SK-N-SH (cell line): ENCODE results near the gene ELMO1. TPM values are rescaled to one million over a fixed set of nuclear protein-coding genes. Genes with fewer than 3 reads are reported as not detected.

Source experiments
- CTCF ChIA-PET: fragments of 300-600, 350-600 bp; formaldehyde crosslinking; extraction: SDS; loops from one replicate; lab custom pipeline; 2021; lab: Yijun Ruan, JAX
- POLR2A ChIA-PET: fragments of 350-600 bp; sonication (Branson Sonifier 250); formaldehyde crosslinking; extraction: SDS; loops from one replicate; lab custom pipeline; 2020; ENCODE audit warnings: antibody characterized with exemption, inconsistent platforms; lab: Yijun Ruan, JAX
- DNase-seq: peaks from one replicate; pipeline ENCODE4 v3.0.0; 2012
- H2AFZ ChIP-seq: fragments of 200-600 bp; sonication (generic); 2 replicates; pipeline ENCODE4 v1.8.1; 2016; ENCODE audit warnings: antibody characterized with exemption, mild to moderate bottlenecking, low read depth
- H3F3A ChIP-seq: fragments of 200-600 bp; sonication (generic); replicated peaks from 2 replicates; pipeline ENCODE3; 2016; ENCODE audit warnings: antibody characterized with exemption, mild to moderate bottlenecking; ENCODE audit not compliant: insufficient read depth
- H3K27ac ChIP-seq, 2 experiments: fragments of 200-500 bp in 1 of 2; fragments of 200-600 bp in 1 of 2; sonication (Bioruptor generic) in 1 of 2; sonication (generic), shearing (Covaris generic) in 1 of 2; 2 replicates each; pipeline versions ENCODE4 v1.5.1 to v1.6.1; 2014 to 2016; ENCODE audit warnings: low read depth in 2 of 2, inconsistent platforms in 1 of 2, low read length in 1 of 2, mild to moderate bottlenecking in 1 of 2, mixed read lengths in 1 of 2
- H3K27me3 ChIP-seq: fragments of 200-600 bp; sonication (generic), shearing (Covaris generic); 2 replicates; pipeline ENCODE4 v1.6.1; 2016; ENCODE audit warnings: mixed run types; ENCODE audit not compliant: insufficient read depth
- H3K36me3 ChIP-seq, 2 experiments: fragments of 200-500 bp in 1 of 2; fragments of 200-600 bp in 1 of 2; sonication (Bioruptor generic) in 1 of 2; sonication (generic) in 1 of 2; replicated peaks in 1 of 2; 2 replicates each; pipeline versions ENCODE3 to v1.5.1; 2014 to 2016; ENCODE audit warnings: low read length in 1 of 2, mild to moderate bottlenecking in 1 of 2; ENCODE audit not compliant: insufficient read depth in 2 of 2, control insufficient read depth in 1 of 2
- H3K4me1 ChIP-seq, 2 experiments: fragments of 200-500 bp in 1 of 2; fragments of 200-600 bp in 1 of 2; sonication (Bioruptor generic) in 1 of 2; sonication (generic), shearing (Covaris generic) in 1 of 2; 2 replicates each; pipeline versions ENCODE4 v1.5.1 to v1.6.1; 2014 to 2016; ENCODE audit warnings: low read depth in 1 of 2, low read length in 1 of 2, mixed run types in 1 of 2; ENCODE audit not compliant: insufficient read depth in 2 of 2, control insufficient read depth in 1 of 2
- H3K4me2 ChIP-seq: fragments of 200-600 bp; sonication (generic), shearing (Covaris generic); 2 replicates; pipeline ENCODE4 v1.6.1; 2017; ENCODE audit warnings: mixed run types
- H3K4me3 ChIP-seq, 2 experiments: fragments of 200-500 bp in 1 of 2; fragments of 200-600 bp in 1 of 2; sonication (Bioruptor generic) in 1 of 2; sonication (generic), shearing (Covaris generic) in 1 of 2; 2 replicates each; pipeline versions ENCODE4 v1.5.1 to v1.8.1; 2014 to 2016; ENCODE audit warnings: low read depth in 2 of 2, inconsistent platforms in 1 of 2, low read length in 1 of 2, mild to moderate bottlenecking in 1 of 2, mixed read lengths in 1 of 2, moderate library complexity in 1 of 2
- H3K79me2 ChIP-seq: fragments of 200-600 bp; sonication (generic); 2 replicates; pipeline ENCODE4 v1.8.1; 2017; ENCODE audit warnings: mild to moderate bottlenecking; ENCODE audit not compliant: insufficient read depth
- H3K9ac ChIP-seq: fragments of 200-600 bp; sonication (generic); 2 replicates; pipeline ENCODE4 v1.6.1; 2017; ENCODE audit warnings: mixed run types
- H3K9me2 ChIP-seq: fragments of 200-600 bp; sonication (generic); 2 replicates; pipeline ENCODE4 v1.6.1; 2017; ENCODE audit warnings: mixed run types
- H3K9me3 ChIP-seq: fragments of 200-600 bp; sonication (generic); 2 replicates; pipeline ENCODE4 v1.6.1; 2017; ENCODE audit warnings: mixed run types, mild to moderate bottlenecking, moderate library complexity
- H4K20me1 ChIP-seq: fragments of 200-600 bp; sonication (generic); 2 replicates; pipeline ENCODE4 v1.6.1; 2017; ENCODE audit warnings: mild to moderate bottlenecking, mixed run types; ENCODE audit not compliant: insufficient read depth
- EP300 ChIP-seq, 2 experiments: IDR thresholded peaks; 2 replicates each; pipeline versions ENCODE4 v1.4.0 to v1.6.1; 2012; ENCODE audit warnings: borderline replicate concordance in 1 of 2, low read depth in 1 of 2, low read length in 1 of 2
- FOXJ3 ChIP-seq: sonication (generic); formaldehyde crosslinking; IDR thresholded peaks from 2 replicates; pipeline ENCODE4 v1.5.1; 2020; ENCODE audit warnings: mild to moderate bottlenecking, missing genetic modification reagents
- FOXM1 ChIP-seq: IDR thresholded peaks from 2 replicates; pipeline ENCODE4 v1.4.0; 2012; ENCODE audit warnings: low read depth, mild to moderate bottlenecking
- GATA2 ChIP-seq: sonication (generic); formaldehyde crosslinking; IDR thresholded peaks from 2 replicates; pipeline ENCODE4 v1.5.0; 2020; ENCODE audit warnings: mild to moderate bottlenecking, missing genetic modification reagents
- POLR2AphosphoS5 ChIP-seq: IDR thresholded peaks from 2 replicates; pipeline ENCODE4 v1.6.1; 2012; ENCODE audit warnings: low read depth, low read length
- RCOR1 ChIP-seq: fragments of 150-350 bp; IDR thresholded peaks from 2 replicates; pipeline ENCODE4 v1.6.1; 2017; ENCODE audit warnings: antibody characterized with exemption, low read length
- REST ChIP-seq: IDR thresholded peaks from 2 replicates; pipeline ENCODE4 v1.6.1; 2012; ENCODE audit warnings: mild to moderate bottlenecking, low read depth, low read length, moderate library complexity
- SMC3 ChIP-seq: IDR thresholded peaks from 2 replicates; pipeline ENCODE4 v1.6.1; 2012; ENCODE audit warnings: low read depth, low read length, improper control_type of control experiment
- TAF1 ChIP-seq: IDR thresholded peaks from 2 replicates; pipeline ENCODE4 v1.6.1; 2012; ENCODE audit warnings: low read depth, mild to moderate bottlenecking, low read length, moderate library complexity, borderline replicate concordance
- USF1 ChIP-seq: IDR thresholded peaks from 2 replicates; pipeline ENCODE4 v1.4.0; 2012; ENCODE audit warnings: low read depth, borderline replicate concordance
- USF2 ChIP-seq: fragments of 150-350 bp; IDR thresholded peaks from 2 replicates; pipeline ENCODE4 v1.6.1; 2017; ENCODE audit warnings: antibody characterized with exemption, low read length, low read depth, borderline replicate concordance
- WGBS: methylation state at CpG from one replicate; pipeline ENCODE4 v1.1.6; 2017; ENCODE audit warnings: low lambda C conversion rate; 5-methylcytosine and 5-hydroxymethylcytosine counted together
- polyA plus RNA-seq, 3 experiments: library from polyadenylated mRNA; depleted of rRNA; stranded (reverse); fragments of >200 nt; gene quantifications; 2 replicates each; pipeline ENCODE4 v1.2.3, GENCODE V29; 2012
- TF ChIP-seq, protein P1 (sequence below): IDR thresholded peaks from 2 replicates; pipeline ENCODE4; 2012

ELMO1 gene
- polyA plus RNA-seq, 1 of the 3 experiments (the other 2 are of a cell fraction) = 0.64 TPM

GRCh38 chr7:36957620-36958019, 491.0 kb downstream of the ELMO1 start:
- H3K4me3 ChIP-seq = no peak overlapping the region
- H2AFZ ChIP-seq = no peak overlapping the region
- H3K79me2 ChIP-seq = no peaks in the 10 kb centered on the region
- no peaks in the 10 kb centered on the region for H3K36me3 ChIP-seq
- DNase-seq = no peak
- POLR2A ChIA-PET = no interaction called here
- no peaks in the 10 kb centered on the region for H3K9me3 ChIP-seq
- CTCF ChIA-PET = interaction anchor here (0.8 to 2.5 kb wide), 4 partner anchors 10 to 470 kb away, joined by 4 to 12 read pairs (median 8); no protein-coding TSS in a partner anchor
- WGBS = 28% methylated on average over 3 of the region's 3 CpGs
- no peaks in the 10 kb centered on the region for H3K9me2 ChIP-seq
- no peaks in the 10 kb centered on the region for H3F3A ChIP-seq
- H3K4me2 ChIP-seq = no peak overlapping the region
- H3K27ac ChIP-seq = no peak overlapping the region
- H4K20me1 ChIP-seq = no peaks in the 10 kb centered on the region
- H3K4me1 ChIP-seq = peaks cover 0 to 6% of the 10 kb centered on the region in 2 experiments; a peak in 2 of 4 replicates
- H3K27me3 ChIP-seq = no peaks in the 10 kb centered on the region
- TF ChIP-seq RCOR1 = no peak
- TF ChIP-seq SMC3 = no peak
- TF ChIP-seq USF1 = no peak
- TF ChIP-seq, all 33 proteins: peak for 0
- H3K9ac ChIP-seq = no peak overlapping the region

DNA sequence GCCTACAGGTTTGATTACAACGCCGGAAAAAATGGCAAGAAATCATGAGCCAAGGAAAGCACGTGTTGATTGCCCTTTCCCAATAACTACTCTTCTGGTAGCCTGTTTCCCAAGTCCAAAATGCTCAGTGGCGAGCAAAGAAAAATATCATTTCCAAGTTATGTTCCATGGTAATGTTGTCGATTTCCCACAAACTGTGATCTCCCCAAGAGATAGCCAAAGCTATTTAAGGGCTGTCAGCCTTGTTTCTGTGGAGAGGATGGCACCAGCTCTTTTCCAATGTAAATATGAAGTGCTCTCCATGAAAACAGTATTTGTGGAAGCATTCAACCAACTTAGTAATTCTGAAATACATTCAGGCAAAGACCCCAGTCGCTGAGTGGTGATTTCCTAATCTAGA, 491.9 kb downstream of the ELMO1 start:
- CTCF ChIA-PET = interaction anchor here (0.8 to 2.5 kb wide), 4 partner anchors 10 to 469 kb away, joined by 4 to 12 read pairs (median 8); no protein-coding TSS in a partner anchor
- H3K27me3 ChIP-seq = no peaks in the 10 kb centered on the region
- no peak overlapping the region for H3K9ac ChIP-seq
- H3F3A ChIP-seq = no peaks in the 10 kb centered on the region
- no peaks in the 10 kb centered on the region for H3K79me2 ChIP-seq
- TF ChIP-seq TAF1 = no peak
- no peak for TF ChIP-seq POLR2AphosphoS5
- TF ChIP-seq, protein P1, sequence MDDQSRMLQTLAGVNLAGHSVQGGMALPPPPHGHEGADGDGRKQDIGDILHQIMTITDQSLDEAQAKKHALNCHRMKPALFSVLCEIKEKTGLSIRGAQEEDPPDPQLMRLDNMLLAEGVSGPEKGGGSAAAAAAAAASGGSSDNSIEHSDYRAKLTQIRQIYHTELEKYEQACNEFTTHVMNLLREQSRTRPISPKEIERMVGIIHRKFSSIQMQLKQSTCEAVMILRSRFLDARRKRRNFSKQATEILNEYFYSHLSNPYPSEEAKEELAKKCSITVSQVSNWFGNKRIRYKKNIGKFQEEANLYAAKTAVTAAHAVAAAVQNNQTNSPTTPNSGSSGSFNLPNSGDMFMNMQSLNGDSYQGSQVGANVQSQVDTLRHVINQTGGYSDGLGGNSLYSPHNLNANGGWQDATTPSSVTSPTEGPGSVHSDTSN = no peak
- TF ChIP-seq EP300 (IDR thresholded peaks at IDR 0.05; ENCODE audit: borderline replicate concordance in 1 of 2, low read depth in 1 of 2, low read length in 1 of 2) = no peak
- no peak for TF ChIP-seq FOXM1
- TF ChIP-seq FOXJ3 = no peak
- TF ChIP-seq REST = no peak
- no peak for TF ChIP-seq GATA2 (CRISPR knock-in tag)
- TF ChIP-seq USF2 = no peak
- H3K9me3 ChIP-seq = no peaks in the 10 kb centered on the region
- no peak overlapping the region for H3K4me3 ChIP-seq
- WGBS = 41% methylated on average over 6 of the region's 6 CpGs
- H3K27ac ChIP-seq = no peak overlapping the region
- peaks cover 0 to 8% of the 10 kb centered on the region in 2 experiments; a peak in 2 of 4 replicates for H3K4me1 ChIP-seq
- no peak for DNase-seq
- no peaks in the 10 kb centered on the region for H3K9me2 ChIP-seq
- no peaks in the 10 kb centered on the region for H4K20me1 ChIP-seq
- H3K4me2 ChIP-seq = no peak overlapping the region
- H2AFZ ChIP-seq = no peak overlapping the region
- POLR2A ChIA-PET = no interaction called here
- H3K36me3 ChIP-seq = no peaks in the 10 kb centered on the region
